LNCAP (cell line): ENCODE data around the gene EML1.

Experiments used
- TF ChIP-seq, protein P1 (sequence below): fragments of 450-650 bp; IDR thresholded peaks from 2 replicates; pipeline ENCODE4 v1.5.1; 2017; ENCODE audit warnings: mild to moderate bottlenecking

Gene EML1

GRCh38 chr14:99748529-99748928 lies 44.7 kb upstream of the EML1 start:
- TF ChIP-seq, protein P1, sequence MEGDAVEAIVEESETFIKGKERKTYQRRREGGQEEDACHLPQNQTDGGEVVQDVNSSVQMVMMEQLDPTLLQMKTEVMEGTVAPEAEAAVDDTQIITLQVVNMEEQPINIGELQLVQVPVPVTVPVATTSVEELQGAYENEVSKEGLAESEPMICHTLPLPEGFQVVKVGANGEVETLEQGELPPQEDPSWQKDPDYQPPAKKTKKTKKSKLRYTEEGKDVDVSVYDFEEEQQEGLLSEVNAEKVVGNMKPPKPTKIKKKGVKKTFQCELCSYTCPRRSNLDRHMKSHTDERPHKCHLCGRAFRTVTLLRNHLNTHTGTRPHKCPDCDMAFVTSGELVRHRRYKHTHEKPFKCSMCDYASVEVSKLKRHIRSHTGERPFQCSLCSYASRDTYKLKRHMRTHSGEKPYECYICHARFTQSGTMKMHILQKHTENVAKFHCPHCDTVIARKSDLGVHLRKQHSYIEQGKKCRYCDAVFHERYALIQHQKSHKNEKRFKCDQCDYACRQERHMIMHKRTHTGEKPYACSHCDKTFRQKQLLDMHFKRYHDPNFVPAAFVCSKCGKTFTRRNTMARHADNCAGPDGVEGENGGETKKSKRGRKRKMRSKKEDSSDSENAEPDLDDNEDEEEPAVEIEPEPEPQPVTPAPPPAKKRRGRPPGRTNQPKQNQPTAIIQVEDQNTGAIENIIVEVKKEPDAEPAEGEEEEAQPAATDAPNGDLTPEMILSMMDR: no peak

DNA sequence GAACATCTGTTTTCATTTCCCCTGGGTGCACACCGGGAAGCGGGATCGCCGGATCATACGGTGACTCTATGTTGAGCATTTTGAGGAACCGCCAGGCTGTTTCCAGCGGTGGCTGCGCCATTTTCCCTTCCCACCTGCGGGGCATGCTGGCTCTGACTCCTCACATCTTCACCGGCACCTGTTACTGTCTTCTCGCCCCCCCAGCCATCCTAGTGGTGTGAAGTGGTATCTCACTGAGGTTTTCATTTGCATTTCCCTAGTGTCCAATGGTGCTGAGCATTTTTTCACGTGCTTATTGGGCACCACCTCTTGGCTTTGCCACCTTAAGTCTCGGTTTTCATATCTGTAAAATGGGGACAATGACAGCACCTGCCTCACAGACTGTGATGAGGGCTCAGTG lies 44.1 kb upstream of the EML1 start:
- TF ChIP-seq, protein P1: no peak

DNA sequence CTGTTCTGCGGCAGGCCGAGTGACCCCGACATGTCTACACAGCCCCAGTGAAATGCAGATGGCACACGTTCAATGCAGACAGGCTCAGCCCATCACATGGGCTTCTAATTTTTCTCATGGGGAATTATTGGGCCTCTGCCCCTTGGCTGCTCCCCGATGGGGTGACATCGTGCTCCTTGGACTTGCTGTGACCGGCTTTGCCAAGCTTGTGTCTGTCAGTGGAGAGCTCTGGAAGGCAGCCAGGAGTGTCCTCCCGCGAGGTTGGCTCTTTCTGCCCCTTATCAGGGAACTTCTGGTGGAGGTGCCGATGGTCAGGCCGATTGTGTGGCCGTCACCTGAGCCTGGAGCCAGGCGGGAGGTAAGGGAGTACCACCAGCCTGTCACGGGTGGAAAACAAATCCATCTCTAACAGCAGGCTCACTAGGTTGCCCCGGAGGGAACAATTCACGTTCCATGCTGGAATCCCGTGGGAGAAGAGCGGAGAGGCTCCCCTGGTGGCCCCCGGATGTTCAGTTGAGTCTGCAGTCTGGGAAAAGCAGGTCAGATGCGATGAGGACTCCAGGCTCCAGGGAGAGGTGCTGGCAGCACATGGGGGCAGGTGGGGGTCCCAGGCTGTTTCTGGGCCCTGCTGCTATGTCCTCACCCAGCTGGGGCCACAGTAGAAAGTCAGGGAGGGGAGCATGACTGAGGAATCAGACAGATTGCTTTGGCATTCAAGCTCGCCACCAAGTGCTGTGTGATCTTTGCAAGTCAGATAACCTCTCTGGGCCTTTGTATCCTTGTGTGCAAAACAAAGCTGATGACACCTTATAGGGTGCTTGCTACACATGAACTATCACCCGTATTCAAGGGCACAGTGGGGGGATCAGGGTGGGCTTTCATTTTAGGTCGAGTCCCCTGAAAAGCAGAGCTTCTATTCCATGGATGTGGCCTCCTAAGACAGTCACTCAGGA lies 43.2 kb upstream of the EML1 start:
- TF ChIP-seq, protein P1: no peak

DNA sequence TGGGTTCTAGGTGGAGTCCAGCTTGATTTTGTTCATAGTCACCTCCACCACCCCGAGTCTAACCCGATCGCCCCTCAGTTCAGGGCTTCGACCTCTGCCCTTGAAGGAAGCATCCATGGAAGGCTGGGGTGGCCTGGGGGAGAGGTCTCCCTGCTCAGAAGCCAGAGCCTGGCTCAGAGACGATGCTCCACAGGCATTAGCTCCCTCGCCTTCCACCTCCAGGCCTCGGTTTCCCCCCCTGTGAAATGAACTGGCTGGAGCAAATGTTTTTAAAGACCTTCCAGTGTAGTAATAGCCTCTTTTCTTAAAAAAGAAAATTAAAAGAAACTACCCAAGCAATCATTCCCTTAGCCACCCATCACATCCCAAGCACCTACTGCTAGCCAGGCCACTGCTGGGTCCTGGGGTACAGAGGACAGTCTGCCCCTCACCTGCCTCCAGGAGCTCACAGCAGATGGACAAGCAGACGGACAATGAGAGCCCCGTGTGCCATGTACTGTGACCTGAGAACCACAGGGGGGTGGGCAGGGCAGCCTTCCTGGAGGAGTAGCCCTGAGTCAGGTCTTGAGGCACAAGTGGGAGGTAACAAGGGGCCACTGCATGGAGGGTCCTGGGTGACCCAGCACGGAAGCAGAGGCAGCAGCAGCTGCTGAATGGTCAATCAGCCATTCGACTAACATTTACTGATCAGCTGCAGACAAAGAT lies 42.3 kb upstream of the EML1 start:
- TF ChIP-seq, protein P1: no peak

- TF ChIP-seq, protein P1: no peak
Observed at GRCh38 chr14:99751539-99752485, 41.4 kb upstream of the EML1 start.

- TF ChIP-seq, protein P1: no peak
Observed at GRCh38 chr14:99752486-99753121, 40.6 kb upstream of the EML1 start.
